ENCODE results near the gene PLAGL2.

DNA sequence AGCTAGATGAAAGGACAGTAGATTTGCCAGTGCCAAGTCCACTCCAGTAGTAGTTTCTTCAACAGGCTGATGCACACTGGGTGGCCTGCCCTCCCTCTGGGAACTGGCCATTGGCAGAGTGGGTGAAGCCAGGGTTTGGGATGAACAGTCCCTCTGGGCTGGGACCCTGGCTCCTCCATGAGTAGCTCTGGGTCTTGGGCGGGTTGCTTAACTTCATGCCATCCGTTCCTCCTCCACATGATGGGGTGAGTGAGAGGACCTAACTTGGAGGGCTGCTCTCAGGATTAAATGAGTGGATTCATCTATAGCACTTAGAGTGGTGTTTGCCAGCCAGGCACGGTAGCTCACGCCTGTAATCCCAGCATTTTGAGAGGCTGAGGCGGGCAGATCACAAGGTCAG is 47.2 kb downstream of the PLAGL2 start:
- TF ChIP-seq, protein P1, sequence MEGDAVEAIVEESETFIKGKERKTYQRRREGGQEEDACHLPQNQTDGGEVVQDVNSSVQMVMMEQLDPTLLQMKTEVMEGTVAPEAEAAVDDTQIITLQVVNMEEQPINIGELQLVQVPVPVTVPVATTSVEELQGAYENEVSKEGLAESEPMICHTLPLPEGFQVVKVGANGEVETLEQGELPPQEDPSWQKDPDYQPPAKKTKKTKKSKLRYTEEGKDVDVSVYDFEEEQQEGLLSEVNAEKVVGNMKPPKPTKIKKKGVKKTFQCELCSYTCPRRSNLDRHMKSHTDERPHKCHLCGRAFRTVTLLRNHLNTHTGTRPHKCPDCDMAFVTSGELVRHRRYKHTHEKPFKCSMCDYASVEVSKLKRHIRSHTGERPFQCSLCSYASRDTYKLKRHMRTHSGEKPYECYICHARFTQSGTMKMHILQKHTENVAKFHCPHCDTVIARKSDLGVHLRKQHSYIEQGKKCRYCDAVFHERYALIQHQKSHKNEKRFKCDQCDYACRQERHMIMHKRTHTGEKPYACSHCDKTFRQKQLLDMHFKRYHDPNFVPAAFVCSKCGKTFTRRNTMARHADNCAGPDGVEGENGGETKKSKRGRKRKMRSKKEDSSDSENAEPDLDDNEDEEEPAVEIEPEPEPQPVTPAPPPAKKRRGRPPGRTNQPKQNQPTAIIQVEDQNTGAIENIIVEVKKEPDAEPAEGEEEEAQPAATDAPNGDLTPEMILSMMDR (optimal IDR thresholded peaks at IDR 0.05 in 1 of 3, IDR thresholded peaks at IDR 0.05 in 1 of 3, conservative IDR thresholded peaks at IDR 0.05 in 1 of 3; ENCODE audit: extremely low read depth in 1 of 3, insufficient read depth in 2 of 3, low read length in 3 of 3): no peak
- TF ChIP-seq EZH2 (IDR thresholded peaks at IDR 0.05; ENCODE audit: low read length): no peak
